ENCODE data around the gene MUC5B.

The MUC5B gene

DNA sequence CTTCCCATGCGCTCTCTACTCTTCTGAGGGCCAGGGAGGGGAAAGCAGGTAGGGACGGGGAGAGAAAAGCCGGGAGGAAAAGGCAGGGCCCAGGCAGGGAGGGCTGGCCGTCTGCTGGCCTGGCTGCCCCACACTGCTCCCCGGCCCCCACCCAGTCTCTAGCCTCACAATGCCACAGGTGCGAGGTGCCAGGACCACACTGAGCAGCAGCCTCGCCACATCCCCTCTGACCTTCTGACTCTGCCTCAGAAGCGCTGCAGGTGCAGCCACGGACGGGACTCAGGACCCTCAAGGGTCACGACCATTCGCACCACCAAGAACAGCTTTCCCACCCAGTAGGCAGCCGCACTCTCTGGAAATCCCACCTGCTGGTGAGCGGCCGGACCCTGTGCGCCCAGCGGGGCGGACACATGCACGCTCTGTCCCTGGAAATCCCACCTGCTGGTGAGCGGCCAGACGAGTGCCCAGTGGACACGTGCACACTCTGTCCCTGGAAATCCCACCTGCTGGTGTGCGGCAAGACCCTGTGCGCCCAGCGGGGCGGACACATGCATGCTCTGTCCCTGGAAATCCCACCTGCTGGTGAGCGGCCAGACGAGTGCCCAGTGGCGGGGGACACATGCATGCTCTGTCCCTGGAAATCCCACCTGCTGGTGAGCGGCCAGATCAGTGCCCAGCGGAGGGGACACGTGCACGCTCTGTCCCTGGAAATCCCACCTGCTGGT, 66.5 kb downstream of the MUC5B start:
- CTCF ChIA-PET, result no interaction called here
- TF ChIP-seq, protein P1, sequence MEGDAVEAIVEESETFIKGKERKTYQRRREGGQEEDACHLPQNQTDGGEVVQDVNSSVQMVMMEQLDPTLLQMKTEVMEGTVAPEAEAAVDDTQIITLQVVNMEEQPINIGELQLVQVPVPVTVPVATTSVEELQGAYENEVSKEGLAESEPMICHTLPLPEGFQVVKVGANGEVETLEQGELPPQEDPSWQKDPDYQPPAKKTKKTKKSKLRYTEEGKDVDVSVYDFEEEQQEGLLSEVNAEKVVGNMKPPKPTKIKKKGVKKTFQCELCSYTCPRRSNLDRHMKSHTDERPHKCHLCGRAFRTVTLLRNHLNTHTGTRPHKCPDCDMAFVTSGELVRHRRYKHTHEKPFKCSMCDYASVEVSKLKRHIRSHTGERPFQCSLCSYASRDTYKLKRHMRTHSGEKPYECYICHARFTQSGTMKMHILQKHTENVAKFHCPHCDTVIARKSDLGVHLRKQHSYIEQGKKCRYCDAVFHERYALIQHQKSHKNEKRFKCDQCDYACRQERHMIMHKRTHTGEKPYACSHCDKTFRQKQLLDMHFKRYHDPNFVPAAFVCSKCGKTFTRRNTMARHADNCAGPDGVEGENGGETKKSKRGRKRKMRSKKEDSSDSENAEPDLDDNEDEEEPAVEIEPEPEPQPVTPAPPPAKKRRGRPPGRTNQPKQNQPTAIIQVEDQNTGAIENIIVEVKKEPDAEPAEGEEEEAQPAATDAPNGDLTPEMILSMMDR (IDR thresholded peaks at IDR 0.05; ENCODE audit: control extremely low read depth, extremely low read depth, low read depth, missing control alignments), result no peak
- POLR2A ChIA-PET, result no interaction called here
- no peak for DNase-seq (ENCODE audit: extremely low spot score)

DNA sequence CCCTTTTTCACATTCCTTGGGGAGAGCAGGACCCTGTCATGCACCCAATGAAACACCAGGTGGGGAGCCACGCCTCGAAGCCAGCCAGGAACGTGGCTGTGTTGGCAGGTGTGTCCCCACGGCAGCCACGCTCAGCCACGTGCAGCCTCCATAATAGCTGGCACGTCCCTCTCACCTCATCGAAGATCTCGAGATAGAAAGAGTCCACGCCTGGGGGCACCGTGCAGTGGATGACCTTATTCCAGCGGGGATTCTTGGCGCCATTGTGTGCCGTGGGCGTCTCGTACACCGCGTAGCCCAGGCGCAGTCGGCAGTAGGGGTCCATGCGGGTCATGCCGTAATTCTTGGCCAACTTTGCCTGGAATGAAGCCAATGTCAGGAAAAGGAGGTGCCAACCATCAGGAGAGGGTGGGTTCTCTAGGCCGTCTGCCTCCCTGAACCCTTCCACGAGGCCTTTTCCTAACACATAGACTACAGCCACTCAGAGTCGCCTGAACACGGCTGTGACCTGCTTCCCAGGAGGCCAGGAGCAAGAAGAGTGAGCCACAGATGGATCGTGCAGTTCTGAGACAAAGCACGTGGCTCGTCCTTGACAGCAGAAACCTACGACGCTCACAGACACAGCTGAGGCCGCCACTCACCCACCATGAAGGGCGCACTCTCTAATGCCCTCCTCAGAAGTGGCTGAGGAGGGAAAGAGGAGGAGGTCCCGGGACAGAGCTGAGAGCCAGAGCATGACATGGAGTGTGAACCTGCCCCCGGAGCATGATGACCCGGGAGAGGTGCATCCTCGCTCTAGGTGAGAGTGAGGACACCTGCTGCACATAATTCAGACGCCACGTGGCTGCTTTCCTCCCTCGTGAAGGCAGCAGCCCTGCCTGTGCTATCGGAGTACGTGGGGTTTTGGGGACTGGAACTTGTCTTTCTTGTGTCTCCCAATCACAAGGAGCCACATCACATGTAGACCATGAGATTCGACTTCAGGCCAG, 67.5 kb downstream of the MUC5B start:
- no peak for DNase-seq (ENCODE audit: extremely low spot score)
- ChIA-PET CTCF (no interaction called here), POLR2A (no interaction called here)
- TF ChIP-seq, protein P1 (IDR thresholded peaks at IDR 0.05; ENCODE audit: control extremely low read depth, extremely low read depth, low read depth, missing control alignments), result no peak

DNA sequence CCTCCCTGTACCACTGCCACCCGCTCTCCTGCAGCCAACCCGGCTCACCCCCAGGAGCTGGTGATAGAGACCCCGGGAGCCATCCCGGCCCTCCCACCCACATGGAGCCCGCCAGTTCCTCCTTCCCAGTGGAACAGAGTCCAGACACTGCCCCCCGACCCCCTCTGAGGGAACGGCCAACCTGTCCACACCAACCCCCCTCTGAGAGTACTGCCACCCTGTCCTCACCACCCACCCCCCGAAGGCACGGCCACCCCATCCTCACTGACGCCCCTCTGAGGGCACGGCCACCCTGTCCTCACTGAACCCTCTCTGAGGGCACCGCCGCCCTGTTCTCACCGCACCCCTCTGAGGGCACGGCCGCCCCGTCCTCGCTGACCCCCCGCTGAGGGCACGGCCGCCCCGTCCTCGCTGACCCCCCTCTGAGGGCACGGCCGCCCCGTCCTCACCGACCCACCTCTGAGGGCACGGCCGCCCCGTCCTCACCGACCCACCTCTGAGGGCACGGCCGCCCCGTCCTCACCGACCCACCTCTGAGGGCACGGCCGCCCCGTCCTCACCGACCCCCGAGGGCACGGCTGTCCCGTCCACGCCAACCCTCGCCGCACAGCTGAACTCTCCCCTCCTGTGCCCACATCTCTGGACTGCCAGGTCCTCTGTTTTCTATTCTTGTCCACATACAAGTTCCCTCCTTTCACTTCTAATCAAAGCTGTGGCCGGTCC, 68.6 kb downstream of the MUC5B start:
- TF ChIP-seq, protein P1 (IDR thresholded peaks at IDR 0.05; ENCODE audit: control extremely low read depth, extremely low read depth, low read depth, missing control alignments), result no peak
- POLR2A ChIA-PET, result no interaction called here
- CTCF ChIA-PET, result no interaction called here

DNA sequence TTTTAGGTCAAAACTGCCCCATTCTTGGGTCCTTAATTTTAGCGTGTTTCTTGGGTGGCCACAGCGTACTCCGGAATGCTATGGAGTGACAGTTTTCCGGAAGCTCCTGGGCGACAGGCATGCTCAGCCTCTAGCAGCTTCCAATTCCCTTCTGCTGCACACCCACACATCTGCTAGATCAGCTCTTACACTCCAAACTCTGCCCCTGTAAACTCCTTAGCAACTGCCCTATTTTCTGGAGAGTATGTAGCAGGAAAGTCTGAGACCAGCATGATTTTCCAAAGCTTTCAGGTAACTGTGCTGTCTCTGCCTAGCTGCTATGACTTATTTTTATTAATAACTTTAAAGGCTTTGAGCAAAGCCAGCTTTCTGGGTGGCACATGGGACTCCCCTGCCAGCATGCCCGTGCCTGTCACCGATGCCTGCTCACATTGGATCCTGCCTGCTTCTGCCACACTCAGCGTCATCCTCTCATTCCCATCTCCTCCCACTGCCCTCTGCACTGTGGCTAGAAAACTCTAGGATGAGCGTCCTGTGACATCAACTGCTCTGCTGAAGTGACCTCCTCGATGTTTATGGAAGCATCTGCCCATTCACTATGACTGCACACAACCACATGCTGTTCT, 69.3 kb downstream of the MUC5B start:
- TF ChIP-seq, protein P1 (IDR thresholded peaks at IDR 0.05; ENCODE audit: control extremely low read depth, extremely low read depth, low read depth, missing control alignments), result no peak
- CTCF ChIA-PET, result interaction anchor here (1.9 kb wide), 1 partner anchor 19 kb away, joined by 5 read pairs; no protein-coding TSS in a partner anchor
- POLR2A ChIA-PET, result no interaction called here
- no peak for DNase-seq (ENCODE audit: extremely low spot score)

More for the DNA sequence above, 68.6 kb downstream of the MUC5B start:
- no peak for DNase-seq (ENCODE audit: extremely low spot score)

DNA sequence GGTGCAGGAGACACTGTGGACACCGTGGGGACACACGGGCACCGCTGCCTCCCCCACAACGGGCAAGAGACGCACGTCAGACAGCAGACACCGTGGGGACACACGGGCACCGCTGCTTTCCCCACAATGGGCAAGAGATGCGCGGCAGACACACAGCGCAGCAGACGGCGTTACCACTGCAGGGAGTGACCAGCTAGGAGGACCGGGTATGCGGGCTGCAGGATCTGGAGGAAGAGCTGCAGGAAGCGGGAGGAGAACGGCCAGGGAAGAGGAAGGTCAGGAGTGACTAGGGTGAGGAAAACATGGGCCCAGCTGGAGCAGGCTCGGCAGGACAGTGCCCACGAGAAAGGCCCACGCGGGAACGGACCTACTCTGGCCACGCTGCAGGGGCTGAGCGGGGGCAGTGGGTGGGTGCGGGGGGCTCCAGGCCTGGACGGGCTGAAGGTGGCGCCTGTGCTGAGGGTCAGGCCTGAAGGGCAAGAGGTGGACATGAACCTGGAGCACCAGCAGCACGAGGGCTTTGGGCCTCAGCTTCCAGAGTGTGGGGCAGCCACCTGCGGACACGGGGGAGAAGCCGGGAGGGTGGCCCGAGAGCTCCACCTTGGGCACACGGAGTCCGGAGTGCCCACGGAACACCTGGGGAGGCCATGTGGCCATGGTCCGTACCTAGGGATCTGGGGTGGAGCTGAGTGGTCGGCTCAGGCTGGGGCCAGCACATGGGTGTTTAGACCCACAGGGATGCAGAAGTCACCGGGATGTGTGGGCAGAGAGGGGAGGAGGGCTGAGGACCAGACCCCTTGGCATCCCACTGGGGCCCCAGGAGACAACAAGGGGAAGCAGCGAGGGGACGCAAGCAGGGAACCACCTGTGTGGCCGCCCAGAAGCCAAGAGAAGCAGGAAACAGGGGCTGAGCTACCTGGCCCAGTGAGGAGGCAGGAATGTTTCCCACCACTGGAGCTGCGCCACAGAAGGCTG, 70.1 kb downstream of the MUC5B start:
- TF ChIP-seq, protein P1 (IDR thresholded peaks at IDR 0.05; ENCODE audit: control extremely low read depth, extremely low read depth, low read depth, missing control alignments), result no peak
- DNase-seq (ENCODE audit: extremely low spot score), result no peak
- ChIA-PET CTCF (interaction anchor here (1.0 to 1.9 kb wide), 3 partner anchors 16 to 221 kb away, joined by 4 to 5 read pairs (median 4); partner anchors contain the start of gene TOLLIP), POLR2A (no interaction called here)

Data from GM10248 (cell line).